Panc1 (cell line): Measurements from ENCODE around the gene SLC9A8. TPM values are rescaled to one million over a fixed set of nuclear protein-coding genes. Genes with fewer than 3 reads are reported as not detected.
A peak's percentile ranks its signal among the peaks of the same experiment; 100 is the strongest.

Experiments
- ATAC-seq: fragments of 200-7000 bp; cut with Tn5 transposase; 2 replicates; pipeline ENCODE4 v1.9.1; 2020; ENCODE audit warnings: mild to moderate bottlenecking, moderate library complexity
- BruUV-seq: library from RNA; stranded (reverse); fragments of 400-500 nt; replicated peaks from 2 replicates; lab custom pipeline; 2021; lab: Mats Ljungman, UMichigan
- CTCF ChIA-PET: fragments of 300-600 bp; sonication (Branson Sonifier 250); formaldehyde crosslinking; loops from one replicate; lab custom pipeline; 2022; ENCODE audit warnings: antibody characterized with exemption; lab: Charles Lee
- POLR2A ChIA-PET: fragments of 300-600 bp; sonication (Branson Sonifier 250); formaldehyde crosslinking; loops from one replicate; lab custom pipeline; 2022; ENCODE audit warnings: antibody characterized with exemption; lab: Charles Lee
- DNase-seq: peaks from one replicate; pipeline ENCODE4 v3.0.0-alpha.2; 2010; ENCODE audit warnings: low read depth, low spot score
- H3K27ac ChIP-seq: 2 replicates; pipeline ENCODE4 v1.5.1; 2011; ENCODE audit warnings: mild to moderate bottlenecking, low read length, inconsistent platforms
- H3K27me3 ChIP-seq: fragments of 200-500 bp; sonication (Bioruptor generic); 2 replicates; pipeline ENCODE4 v1.6.0; 2014; ENCODE audit warnings: low read length, inconsistent platforms; ENCODE audit not compliant: control insufficient read depth, insufficient read depth
- H3K36me3 ChIP-seq: fragments of 200-500 bp; sonication (Bioruptor generic); 2 replicates; pipeline ENCODE4 v1.5.1; 2014; ENCODE audit warnings: inconsistent platforms, mild to moderate bottlenecking, low read length, moderate library complexity; ENCODE audit not compliant: control insufficient read depth, insufficient read depth
- H3K4me1 ChIP-seq: 2 replicates; pipeline ENCODE4 v1.5.1; 2011; ENCODE audit warnings: inconsistent platforms, mild to moderate bottlenecking, low read length, moderate library complexity; ENCODE audit not compliant: control insufficient read depth, insufficient read depth
- H3K4me3 ChIP-seq, 2 experiments: 2 replicates each; pipeline ENCODE4 v1.5.1; 2011 to 2012; ENCODE audit warnings: low read depth in 2 of 2, low read length in 2 of 2, mild to moderate bottlenecking in 2 of 2, inconsistent platforms in 1 of 2, moderate library complexity in 1 of 2
- H3K9me3 ChIP-seq: fragments of 200-500 bp; sonication (Bioruptor generic); 2 replicates; pipeline ENCODE4 v1.5.1; 2014; ENCODE audit warnings: low read depth, mild to moderate bottlenecking, inconsistent platforms, low read length, moderate library complexity; ENCODE audit not compliant: control insufficient read depth, insufficient read depth
- POLR2AphosphoS5 ChIP-seq: IDR thresholded peaks from 2 replicates; pipeline ENCODE4 v1.6.1; 2012; ENCODE audit warnings: mild to moderate bottlenecking, low read depth, low read length, moderate library complexity
- REST ChIP-seq, 2 experiments: IDR thresholded peaks; 2 replicates each; pipeline ENCODE4 v1.6.1; 2011 to 2012; ENCODE audit warnings: low read depth in 2 of 2, control low read depth in 1 of 2, low read length in 1 of 2, mild to moderate bottlenecking in 1 of 2, moderate library complexity in 1 of 2; ENCODE audit not compliant: insufficient read depth in 1 of 2
- SIN3A ChIP-seq: IDR thresholded peaks from 2 replicates; pipeline ENCODE4 v1.6.1; 2012; ENCODE audit warnings: low read depth, mild to moderate bottlenecking, low read length, moderate library complexity, borderline replicate concordance; ENCODE audit not compliant: insufficient read depth
- TCF7L2 ChIP-seq: IDR thresholded peaks from 2 replicates; pipeline ENCODE4 v1.6.1; 2011; ENCODE audit warnings: mild to moderate bottlenecking, low read depth, low read length, inconsistent platforms
- in situ Hi-C: cut with HindIII; loops from 2 replicates; pipeline ENCODE4 v1.10.0; 2016; ENCODE audit warnings: low sequenced_read_pairs, low pct_unique_long_range_greater_than_20kb
- intact Hi-C: fragments of 100-400 bp; cut with micrococcal nuclease; formaldehyde crosslinking; loops from one replicate; pipeline ENCODE4 v1.10.0; 2022; ENCODE audit not compliant: unreplicated experiment
- total RNA-seq: library from RNA; stranded (reverse); gene quantifications from one replicate; pipeline ENCODE4 v1.2.1, GENCODE V29; 2021; ENCODE audit not compliant: unreplicated experiment
- TF ChIP-seq, protein P1 (sequence below): fragments of 450-650 bp; IDR thresholded peaks from 2 replicates; pipeline ENCODE4 v1.5.1; 2017; ENCODE audit warnings: mild to moderate bottlenecking

Gene SLC9A8
- total RNA-seq, 1 experiment from 2014 or later, result 6.7 TPM

DNA sequence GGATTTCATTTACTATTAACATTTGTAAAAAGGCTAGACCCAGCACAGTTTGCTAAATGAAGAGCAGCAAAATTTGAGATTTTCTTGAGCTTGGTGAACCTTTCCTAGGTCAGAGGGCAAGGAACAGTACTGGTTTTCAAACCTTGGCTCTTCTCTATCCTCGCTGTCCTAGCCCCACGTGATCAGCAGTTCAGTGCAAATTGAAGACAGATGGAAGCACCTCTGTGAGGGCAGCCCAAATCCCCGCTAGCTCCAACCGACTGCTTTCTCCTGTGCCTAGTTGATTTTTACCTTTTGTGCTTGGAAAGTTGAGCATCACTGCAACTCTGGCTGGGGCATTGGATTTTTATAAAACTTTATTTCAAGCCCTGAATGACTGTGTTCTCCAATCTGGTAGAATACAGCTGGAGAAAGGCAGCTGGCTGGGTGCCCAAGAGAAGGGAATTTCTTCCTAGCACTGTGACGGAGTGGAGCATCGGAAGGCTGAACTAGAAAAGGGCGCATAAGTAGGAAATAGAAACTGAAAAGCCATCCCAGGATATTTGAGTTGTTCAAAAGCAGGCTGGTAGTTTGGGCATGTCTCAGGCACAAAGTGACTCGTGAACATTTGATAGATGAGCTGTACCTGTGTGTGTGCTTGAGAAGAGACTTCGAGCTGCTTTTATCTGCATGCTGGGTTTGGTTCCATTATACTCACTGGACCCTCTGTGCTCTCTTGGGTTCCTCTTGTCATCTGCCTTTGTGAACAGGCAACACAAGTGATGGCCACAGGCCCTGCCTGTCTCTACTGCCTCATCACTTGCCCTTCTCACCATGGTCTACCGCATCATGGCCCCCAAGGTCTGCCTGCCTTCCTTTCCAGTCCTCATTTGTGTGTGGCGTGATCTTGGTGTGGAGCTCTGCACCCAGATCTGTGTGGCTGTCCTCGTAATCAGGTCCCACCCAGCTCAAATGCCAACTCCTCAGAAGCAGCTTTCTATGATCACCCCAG is 125.8 kb downstream of the SLC9A8 start:
- CTCF ChIA-PET, result no interaction called here
- BruUV-seq, result no TSS peak
- TF ChIP-seq POLR2AphosphoS5 (no peak), SIN3A (no peak), REST (IDR thresholded peaks at IDR 0.05; ENCODE audit: insufficient read depth in 1 of 2, low read depth in 2 of 2, low read length in 1 of 2) (no peak)
- TF ChIP-seq, protein P1, sequence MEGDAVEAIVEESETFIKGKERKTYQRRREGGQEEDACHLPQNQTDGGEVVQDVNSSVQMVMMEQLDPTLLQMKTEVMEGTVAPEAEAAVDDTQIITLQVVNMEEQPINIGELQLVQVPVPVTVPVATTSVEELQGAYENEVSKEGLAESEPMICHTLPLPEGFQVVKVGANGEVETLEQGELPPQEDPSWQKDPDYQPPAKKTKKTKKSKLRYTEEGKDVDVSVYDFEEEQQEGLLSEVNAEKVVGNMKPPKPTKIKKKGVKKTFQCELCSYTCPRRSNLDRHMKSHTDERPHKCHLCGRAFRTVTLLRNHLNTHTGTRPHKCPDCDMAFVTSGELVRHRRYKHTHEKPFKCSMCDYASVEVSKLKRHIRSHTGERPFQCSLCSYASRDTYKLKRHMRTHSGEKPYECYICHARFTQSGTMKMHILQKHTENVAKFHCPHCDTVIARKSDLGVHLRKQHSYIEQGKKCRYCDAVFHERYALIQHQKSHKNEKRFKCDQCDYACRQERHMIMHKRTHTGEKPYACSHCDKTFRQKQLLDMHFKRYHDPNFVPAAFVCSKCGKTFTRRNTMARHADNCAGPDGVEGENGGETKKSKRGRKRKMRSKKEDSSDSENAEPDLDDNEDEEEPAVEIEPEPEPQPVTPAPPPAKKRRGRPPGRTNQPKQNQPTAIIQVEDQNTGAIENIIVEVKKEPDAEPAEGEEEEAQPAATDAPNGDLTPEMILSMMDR, result no peak
- ATAC-seq, result no peak
- in situ Hi-C loops, result no loop called here
- H3K36me3 ChIP-seq, result peaks cover 5% of the 10 kb centered on the region; the same call in 1 of the 2 replicates
- intact Hi-C loops, result no loop called here
- H3K27me3 ChIP-seq, result no peaks in the 10 kb centered on the region
- peak overlapping the region; percentile 97 to 98 for H3K4me3 ChIP-seq
- peaks cover 19% of the 10 kb centered on the region for H3K4me1 ChIP-seq
- no peak for DNase-seq
- no peaks in the 10 kb centered on the region for H3K9me3 ChIP-seq
- POLR2A ChIA-PET, result no interaction called here
- H3K27ac ChIP-seq, result peak overlapping the region; percentile 94; the same call in 1 of the 2 replicates

DNA sequence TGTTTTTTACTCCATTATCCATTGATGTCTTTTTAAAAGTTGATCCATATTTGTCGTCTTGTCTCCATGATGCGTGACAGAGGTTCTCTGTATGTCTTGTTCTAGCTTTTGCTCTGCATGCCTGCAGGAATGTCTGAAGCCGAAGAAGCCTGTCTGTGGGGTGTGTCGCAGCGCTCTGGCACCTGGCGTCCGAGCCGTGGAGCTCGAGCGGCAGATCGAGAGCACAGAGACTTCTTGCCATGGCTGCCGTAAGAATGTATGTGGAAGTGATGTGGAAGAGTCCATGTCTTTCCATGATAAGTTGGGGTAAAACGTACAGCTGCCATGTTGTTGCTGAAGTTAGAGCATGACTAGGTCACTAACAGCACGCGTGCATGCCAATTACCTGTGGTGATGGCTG is 128.8 kb downstream of the SLC9A8 start:
- CTCF ChIA-PET, result no interaction called here
- no peak for ATAC-seq

More for the DNA sequence above, 128.8 kb downstream of the SLC9A8 start:
- in situ Hi-C loops (no loop called here), intact Hi-C loops (no loop called here)
- no peak for DNase-seq
- Histone ChIP-seq H3K27ac (no peak overlapping the region), H3K27me3 (no peaks in the 10 kb centered on the region), H3K4me1 (peaks cover 19% of the 10 kb centered on the region), H3K4me3 (no peak overlapping the region), H3K36me3 (peaks cover 16% of the 10 kb centered on the region), H3K9me3 (no peaks in the 10 kb centered on the region)
- no peak for TF ChIP-seq SIN3A
- TF ChIP-seq POLR2AphosphoS5, result no peak
- no peak for TF ChIP-seq TCF7L2
- TF ChIP-seq, protein P1, result no peak
- no peak for TF ChIP-seq REST (IDR thresholded peaks at IDR 0.05; ENCODE audit: insufficient read depth in 1 of 2, low read depth in 2 of 2, low read length in 1 of 2)
- POLR2A ChIA-PET, result no interaction called here
- no TSS peak for BruUV-seq
